Natural killer cell (primary cell): Measurements from ENCODE around the gene TBC1D24. TPM values are rescaled to one million over a fixed set of nuclear protein-coding genes. Genes with fewer than 3 reads are reported as not detected.
"Not testable (repeated sequence)": the region's sequence is repeated elsewhere in the genome, so short reads cannot be mapped to it uniquely, and the experiment has no call there.

ENCODE experiments used
- ATAC-seq, 3 donors: fragments of 150-1000 bp in 2 of 3; fragments of 200-7000 bp in 1 of 3; cut with Tn5 transposase; 1 replicate in 1 of 3; 2 replicates in 2 of 3; pipeline ENCODE4 v1.10.0; 2021; ENCODE audit warnings: mild to moderate bottlenecking in 2 of 3, moderate library complexity in 2 of 3
- DNase-seq, 2 donors: peaks; one replicate each; pipeline versions ENCODE4 v3.0.0 to v3.0.0-alpha.2; 2013 to 2021; ENCODE audit warnings: mixed read lengths in 1 of 2
- H3K27ac ChIP-seq: one replicate; pipeline ENCODE4 v1.5.1; 2013; ENCODE audit warnings: mild to moderate bottlenecking, low read length
- H3K27me3 ChIP-seq: one replicate; pipeline ENCODE4 v1.6.1; 2013; ENCODE audit warnings: low read length; ENCODE audit not compliant: control insufficient read depth, insufficient read depth
- H3K36me3 ChIP-seq: one replicate; pipeline ENCODE4 v1.6.1; 2013; ENCODE audit warnings: low read length; ENCODE audit not compliant: control insufficient read depth, insufficient read depth
- H3K4me1 ChIP-seq: one replicate; pipeline ENCODE4 v1.6.1; 2013; ENCODE audit warnings: low read length; ENCODE audit not compliant: control insufficient read depth, insufficient read depth
- H3K4me3 ChIP-seq: one replicate; pipeline ENCODE4 v1.5.1; 2013; ENCODE audit warnings: low read length
- H3K9me3 ChIP-seq: one replicate; pipeline ENCODE4 v1.6.1; 2013; ENCODE audit warnings: low read length; ENCODE audit not compliant: control insufficient read depth, insufficient read depth
- H3K27ac Mint-ChIP-seq, 2 donors: one replicate each; pipeline ENCODE4 v1.8.0; 2022; ENCODE audit warnings: mild to moderate bottlenecking in 2 of 2, mixed read lengths in 2 of 2, moderate library complexity in 1 of 2
- H3K27me3 Mint-ChIP-seq, 2 donors: one replicate each; pipeline ENCODE4 v1.8.0; 2022; ENCODE audit warnings: low read depth in 2 of 2, mixed read lengths in 2 of 2
- H3K36me3 Mint-ChIP-seq: one replicate; pipeline ENCODE4 v1.8.0; 2022; ENCODE audit warnings: mixed read lengths
- H3K4me1 Mint-ChIP-seq, 2 donors: one replicate each; pipeline ENCODE4 v1.8.0; 2022; ENCODE audit warnings: mixed read lengths in 2 of 2
- H3K4me3 Mint-ChIP-seq: one replicate; pipeline ENCODE4 v1.8.0; 2022; ENCODE audit warnings: mild to moderate bottlenecking, moderate library complexity, mixed read lengths
- H3K9me3 Mint-ChIP-seq, 2 donors: one replicate each; pipeline ENCODE4 v1.8.0; 2022; ENCODE audit warnings: mixed read lengths in 2 of 2
- CTCF ChIP-seq: fragments of 200-600 bp; IDR thresholded peaks from one replicate; pipeline ENCODE4 v1.8.0; 2022; ENCODE audit warnings: antibody characterized with exemption
- WGBS: methylation state at CpG from one replicate; pipeline ENCODE4 v1.1.7; 2013; ENCODE audit warnings: missing lambda C conversion rate; ENCODE audit not compliant: insufficient coverage; 5-methylcytosine and 5-hydroxymethylcytosine counted together
- intact Hi-C: fragments of 100-400 bp; cut with micrococcal nuclease; formaldehyde crosslinking; loops from one replicate; pipeline ENCODE4 v1.14.2; 2022
- total RNA-seq, 4 donors: library from RNA; stranded (reverse); fragments of 120-200 nt in 1 of 4; gene quantifications; one replicate each; pipeline versions ENCODE4 v1.2.3 to v1.2.4, GENCODE V29; 2013 to 2022

TBC1D24 gene
- total RNA-seq, 3 donors from 2014 or later (not counting 1 experiment from before 2014, with no cell fraction given) = 7.2 to 13.0 (median 10.9) TPM

GRCh38 chr16:2438121-2438520 is 36.8 kb upstream of the TBC1D24 start:
- Mint-ChIP-seq H3K4me1 (peaks cover 17 to 19% of the 10 kb centered on the region in 2 donors), H3K27me3 (no peaks in the 10 kb centered on the region), H3K4me3 (no peak overlapping the region), H3K9me3 (no peaks in the 10 kb centered on the region), H3K36me3 (no peaks in the 10 kb centered on the region), H3K27ac (no peak overlapping the region)
- no peak for TF ChIP-seq CTCF
- no peak for DNase-seq
- no peaks in the 10 kb centered on the region for H3K9me3 ChIP-seq
- no peaks in the 10 kb centered on the region for H3K27me3 ChIP-seq
- intact Hi-C loops = no loop called here
- peaks cover 39% of the 10 kb centered on the region for H3K4me1 ChIP-seq
- WGBS = 97% methylated on average over 14 of the region's 14 CpGs
- H3K4me3 ChIP-seq = no peak overlapping the region
- H3K36me3 ChIP-seq = peaks cover 7% of the 10 kb centered on the region
- no peak for ATAC-seq
- no peak overlapping the region for H3K27ac ChIP-seq

- WGBS = 97% methylated on average over 11 of the region's 11 CpGs
- Histone ChIP-seq H3K27ac (peak overlapping the region; percentile 27), H3K9me3 (no peaks in the 10 kb centered on the region), H3K4me3 (no peak overlapping the region), H3K4me1 (peaks cover 39% of the 10 kb centered on the region), H3K27me3 (no peaks in the 10 kb centered on the region), H3K36me3 (peaks cover 10% of the 10 kb centered on the region)
- Mint-ChIP-seq H3K27me3 (no peaks in the 10 kb centered on the region), H3K9me3 (no peaks in the 10 kb centered on the region), H3K27ac (peak overlapping the region; percentile 78 to 79), H3K4me3 (no peak overlapping the region), H3K4me1 (peaks cover 17 to 19% of the 10 kb centered on the region in 2 donors), H3K36me3 (no peaks in the 10 kb centered on the region)
- intact Hi-C loops = no loop called here
- TF ChIP-seq CTCF = no peak
- ATAC-seq (no peak), DNase-seq (no peak)
These were observed 35.3 kb upstream of the TBC1D24 start for GRCh38 chr16:2439598-2439997.

- WGBS = 83% methylated on average over 14 of the region's 15 CpGs
- intact Hi-C loops = not testable (repeated sequence)
These were observed 33.7 kb upstream of the TBC1D24 start for GRCh38 chr16:2441143-2441804.

GRCh38 chr16:2443555-2443954 is 31.4 kb upstream of the TBC1D24 start:
- DNase-seq (no peak), ATAC-seq (no peak)
- Mint-ChIP-seq H3K9me3 (no peaks in the 10 kb centered on the region), H3K27me3 (no peaks in the 10 kb centered on the region), H3K36me3 (no peaks in the 10 kb centered on the region), H3K4me1 (peaks cover 12 to 13% of the 10 kb centered on the region in 2 donors), H3K4me3 (no peak overlapping the region), H3K27ac (no peak overlapping the region)
- Histone ChIP-seq H3K27me3 (no peaks in the 10 kb centered on the region), H3K4me3 (no peak overlapping the region), H3K4me1 (peaks cover 15% of the 10 kb centered on the region), H3K27ac (no peak overlapping the region), H3K36me3 (peaks cover 24% of the 10 kb centered on the region), H3K9me3 (no peaks in the 10 kb centered on the region)
- TF ChIP-seq CTCF = no peak
- WGBS = 96% methylated on average over 7 of the region's 9 CpGs
- intact Hi-C loops = no loop called here

More at GRCh38 chr16:2441143-2441804, 33.7 kb upstream of the TBC1D24 start:
- H3K4me1 ChIP-seq = peaks cover 35% of the 10 kb centered on the region
- H3K9me3 Mint-ChIP-seq, H3K9me3 ChIP-seq, H3K4me3 Mint-ChIP-seq, H3K27ac Mint-ChIP-seq, H3K27me3 Mint-ChIP-seq, H3K4me3 ChIP-seq, DNase-seq, H3K36me3 Mint-ChIP-seq, ATAC-seq, H3K27me3 ChIP-seq, H3K27ac ChIP-seq: not testable (repeated sequence)
- peaks cover 16% of the 10 kb centered on the region for H3K36me3 ChIP-seq
- peaks cover 17 to 19% of the 10 kb centered on the region in 2 donors for H3K4me1 Mint-ChIP-seq
